Kidney tubule cell (primary cell): Measurements from ENCODE around the gene MYL12A.
"Not testable (repeated sequence)": the region's sequence is repeated elsewhere in the genome, so short reads cannot be mapped to it uniquely, and the experiment has no call there.

Source experiments
- DNase-seq: peaks from one replicate; pipeline ENCODE4 v3.0.0-alpha.2; 2018; ENCODE audit warnings: low spot score

Gene MYL12A

DNA sequence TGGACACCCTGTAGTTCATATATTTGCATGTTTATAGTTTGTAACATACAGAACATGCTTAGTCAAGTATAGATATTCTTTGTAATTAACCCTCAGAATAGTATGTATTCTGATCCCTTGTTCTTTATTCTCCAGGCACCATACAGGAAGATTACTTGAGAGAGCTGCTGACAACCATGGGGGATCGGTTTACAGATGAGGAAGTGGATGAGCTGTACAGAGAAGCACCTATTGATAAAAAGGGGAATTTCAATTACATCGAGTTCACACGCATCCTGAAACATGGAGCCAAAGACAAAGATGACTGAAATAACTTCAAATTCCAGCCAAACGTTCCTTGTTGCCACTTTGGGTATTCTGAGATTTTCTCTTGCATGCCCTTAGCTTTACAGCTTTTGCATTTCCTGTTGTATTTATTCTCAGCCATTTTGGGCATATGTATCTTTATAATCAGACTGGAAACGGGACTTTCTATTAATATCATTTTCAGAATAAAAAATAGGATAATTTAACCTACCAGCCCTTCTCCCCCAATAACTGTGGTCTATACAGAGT is 8.1 kb downstream of the MYL12A start:
- no peak for DNase-seq

- DNase-seq = peak; percentile 76
Measured at GRCh38 chr18:3256693-3257626, 9.4 kb downstream of the MYL12A start.

- DNase-seq = no peak
Measured at GRCh38 chr18:3257627-3258120, 10.1 kb downstream of the MYL12A start.

DNA sequence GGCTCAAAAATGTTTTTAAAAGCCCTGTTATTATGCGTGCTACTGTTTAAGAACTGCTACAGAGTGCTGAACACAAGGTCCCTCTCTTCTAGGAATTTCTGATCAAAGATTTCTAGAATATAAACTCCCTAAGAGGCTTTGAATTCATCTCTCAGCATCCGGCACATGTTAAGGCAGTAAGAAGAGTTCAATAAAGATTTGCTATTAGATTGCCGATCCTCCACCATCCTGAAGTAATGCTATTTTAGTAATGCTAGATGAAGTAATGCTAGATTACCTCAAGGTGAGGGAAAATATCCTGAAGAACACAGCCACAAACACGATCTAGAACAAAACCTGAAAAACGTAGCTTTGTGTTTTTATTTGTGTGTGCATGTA is 13.4 kb downstream of the MYL12A start:
- DNase-seq = no peak

GRCh38 chr18:3261373-3262233 is 14.0 kb downstream of the MYL12A start, which contains the start of gene MYL12B:
Gene MYL12B, plus strand, starts transcription at chr18:3262133. Its CDS starts 10,766 bp downstream, at chr18:3272899.
- DNase-seq = peak; percentile 88

- peak; percentile 67 for DNase-seq
Measured at GRCh38 chr18:3262234-3263131, 14.9 kb downstream of the MYL12A start.

- DNase-seq = no peak
Measured at GRCh38 chr18:3263132-3263700, 15.6 kb downstream of the MYL12A start.

GRCh38 chr18:3264362-3264761 is 16.8 kb downstream of the MYL12A start:
- peak; percentile 54 for DNase-seq

- peak; percentile 48 for DNase-seq
Measured at GRCh38 chr18:3265564-3266033, 18.0 kb downstream of the MYL12A start.

DNA sequence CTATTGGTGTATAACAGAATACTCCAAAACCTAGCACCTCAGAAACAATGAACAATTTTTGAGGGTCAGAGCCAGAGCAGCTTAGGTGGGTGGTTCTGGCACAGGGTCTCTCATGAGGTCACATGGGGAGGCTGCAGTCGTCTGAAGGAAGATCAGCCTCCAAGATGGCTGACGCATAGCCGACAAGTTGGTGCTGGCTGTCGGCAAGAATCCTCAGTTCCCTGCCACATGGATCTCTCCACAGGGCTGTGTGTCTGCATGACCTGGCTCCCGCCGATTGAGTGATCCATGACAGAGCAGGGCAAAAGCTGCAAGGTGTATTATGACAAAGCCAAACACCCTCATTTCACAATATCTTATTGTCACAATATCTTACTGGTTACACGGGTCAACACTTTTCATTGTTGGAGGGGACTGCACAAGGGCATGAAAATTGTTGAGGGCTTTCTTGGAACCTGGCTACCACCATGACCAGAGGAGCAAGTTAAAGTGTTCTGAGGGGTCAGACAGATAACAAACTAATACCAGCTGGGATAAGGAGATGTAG is 18.5 kb downstream of the MYL12A start:
- DNase-seq = peak; percentile 39

DNA sequence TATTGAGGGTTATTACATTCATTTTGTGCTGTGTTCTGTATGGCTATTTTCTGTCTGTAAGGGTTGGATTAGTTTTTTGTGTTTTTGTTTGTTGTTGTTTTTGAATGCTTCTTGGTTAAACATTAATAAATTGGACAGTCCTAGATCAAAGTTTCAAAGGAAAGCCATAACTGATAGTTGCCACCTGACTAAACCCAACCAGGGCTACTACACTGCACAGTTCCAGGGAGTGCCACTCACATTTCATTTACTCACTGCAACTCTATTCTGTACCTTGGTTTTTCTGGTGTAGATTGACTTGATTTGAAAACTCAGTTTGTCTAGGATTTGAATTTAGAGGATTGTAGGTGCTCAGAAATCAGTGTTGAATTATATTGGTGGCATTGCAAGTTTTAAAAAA is 20.7 kb downstream of the MYL12A start:
- DNase-seq = no peak

GRCh38 chr18:3269241-3269913 is 21.8 kb downstream of the MYL12A start:
- DNase-seq = peak; percentile 58

- no peak for DNase-seq
Measured at GRCh38 chr18:3269914-3270299, 22.3 kb downstream of the MYL12A start.

GRCh38 chr18:3273042-3273441 is 25.4 kb downstream of the MYL12A start:
- DNase-seq = no peak

DNA sequence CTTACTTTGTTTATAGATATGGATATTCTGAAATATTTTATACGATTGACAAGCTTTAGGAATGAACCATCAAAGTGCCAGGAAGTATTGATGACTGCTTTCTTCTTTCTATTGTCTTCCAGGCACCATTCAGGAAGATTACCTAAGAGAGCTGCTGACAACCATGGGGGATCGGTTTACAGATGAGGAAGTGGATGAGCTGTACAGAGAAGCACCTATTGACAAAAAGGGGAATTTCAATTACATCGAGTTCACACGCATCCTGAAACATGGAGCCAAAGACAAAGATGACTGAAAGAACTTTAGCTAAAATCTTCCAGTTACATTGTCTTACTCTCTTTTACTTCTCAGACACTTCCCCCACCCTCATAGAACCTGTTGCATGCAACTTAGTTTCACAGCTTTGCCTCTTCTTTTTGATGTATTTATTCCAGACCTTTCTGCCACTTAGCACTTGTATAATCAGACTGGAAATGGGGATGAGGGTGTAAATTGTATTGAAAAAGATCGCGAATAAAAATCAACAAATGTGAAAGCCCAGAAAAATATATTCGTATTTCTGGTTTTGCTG is 30.1 kb downstream of the MYL12A start:
- DNase-seq = not testable (repeated sequence)

GRCh38 chr18:3279201-3280185 is 31.9 kb downstream of the MYL12A start:
- no peak for DNase-seq

GRCh38 chr18:3281456-3282400 is 34.1 kb downstream of the MYL12A start:
- peak; percentile 84 for DNase-seq
